Breast epithelium (tissue), 4 donors: ENCODE measurements around the gene EPB41L1. TPM values are rescaled to one million over a fixed set of nuclear protein-coding genes. Genes with fewer than 3 reads are reported as not detected.

Experiments
- DNase-seq, 2 donors: peaks; one replicate each; pipeline ENCODE4 v3.0.0-alpha.2; 2019; ENCODE audit warnings: low spot score in 2 of 2
- H3K27ac ChIP-seq, 2 donors: fragments of 200-600 bp; sonication (generic) in 1 of 2; one replicate each; pipeline ENCODE4 v1.5.1; 2016 to 2019; ENCODE audit warnings: mild to moderate bottlenecking in 1 of 2
- H3K27me3 ChIP-seq, 2 donors: fragments of 200-600 bp; sonication (generic) in 1 of 2; one replicate each; pipeline versions ENCODE4 v1.5.1 to v1.6.0; 2017 to 2019; ENCODE audit warnings: control low read depth in 1 of 2, mild to moderate bottlenecking in 1 of 2
- H3K36me3 ChIP-seq: fragments of 200-600 bp; one replicate; pipeline ENCODE4 v1.5.1; 2019
- H3K4me1 ChIP-seq, 2 donors: fragments of 200-600 bp; sonication (generic); one replicate each; pipeline ENCODE4 v1.5.1; 2016 to 2019; ENCODE audit warnings: control low read depth in 1 of 2
- H3K4me3 ChIP-seq, 3 donors: fragments of 200-600 bp; sonication (generic); 1 replicate in 2 of 3; 2 replicates in 1 of 3; pipeline ENCODE4 v1.5.1; 2016 to 2019; ENCODE audit warnings: mild to moderate bottlenecking in 3 of 3, moderate library complexity in 2 of 3
- H3K9me3 ChIP-seq, 2 donors: fragments of 200-600 bp; sonication (generic) in 1 of 2; one replicate each; pipeline ENCODE4 v1.5.1; 2016 to 2019; ENCODE audit warnings: control low read depth in 1 of 2
- CTCF ChIP-seq, 3 donors: fragments of 450-650 bp; IDR thresholded peaks; one replicate each; pipeline ENCODE4 v1.5.1; 2016 to 2017; ENCODE audit warnings: antibody characterized with exemption in 3 of 3, mild to moderate bottlenecking in 3 of 3, moderate library complexity in 3 of 3
- POLR2A ChIP-seq: fragments of 450-650 bp; IDR thresholded peaks from one replicate; pipeline ENCODE4 v1.6.1; 2016; ENCODE audit warnings: antibody characterized with exemption, mild to moderate bottlenecking, moderate library complexity
- POLR2AphosphoS5 ChIP-seq, 3 donors: sonication (generic); formaldehyde crosslinking; IDR thresholded peaks; one replicate each; pipeline ENCODE4 v1.6.1; 2017; ENCODE audit warnings: antibody characterized with exemption in 3 of 3
- intact Hi-C: fragments of 100-400 bp; cut with DNase I; formaldehyde crosslinking; loops from one replicate; pipeline ENCODE4 v1.15.1; 2023; ENCODE audit warnings: low total_unique reads
- total RNA-seq, 3 donors: library from RNA; depleted of rRNA; stranded (reverse); fragments of >200 nt; gene quantifications; one replicate each; pipeline ENCODE4 v1.1.0, GENCODE V29; 2016

Gene EPB41L1
- total RNA-seq, 3 donors from 2014 or later = 37.0 to 66.4 (median 43.7) TPM

GRCh38 chr20:36225666-36226065 is 71.1 kb downstream of the EPB41L1 start:
- Histone ChIP-seq H3K36me3 (no peaks in the 10 kb centered on the region), H3K9me3 (no peaks in the 10 kb centered on the region), H3K27ac (no peak overlapping the region), H3K4me3 (no peak overlapping the region), H3K4me1 (no peaks in the 10 kb centered on the region), H3K27me3 (no peaks in the 10 kb centered on the region)
- intact Hi-C loops = no loop called here
- no peak for DNase-seq
- no peak for TF ChIP-seq CTCF (IDR thresholded peaks at IDR 0.05)
- no peak for TF ChIP-seq POLR2A
- TF ChIP-seq POLR2AphosphoS5 (IDR thresholded peaks at IDR 0.05) = no peak

- Histone ChIP-seq H3K36me3 (no peaks in the 10 kb centered on the region), H3K9me3 (no peaks in the 10 kb centered on the region), H3K4me1 (no peaks in the 10 kb centered on the region), H3K27ac (no peak overlapping the region), H3K4me3 (no peak overlapping the region), H3K27me3 (no peaks in the 10 kb centered on the region)
- DNase-seq = no peak
- intact Hi-C loops = no loop called here
- TF ChIP-seq POLR2A (no peak), CTCF (IDR thresholded peaks at IDR 0.05) (no peak), POLR2AphosphoS5 (IDR thresholded peaks at IDR 0.05) (no peak)
These were observed 74.2 kb downstream of the EPB41L1 start for GRCh38 chr20:36228770-36229169.

GRCh38 chr20:36230019-36230418 is 75.5 kb downstream of the EPB41L1 start:
- Histone ChIP-seq H3K27ac (no peak overlapping the region), H3K27me3 (no peaks in the 10 kb centered on the region), H3K9me3 (no peaks in the 10 kb centered on the region), H3K36me3 (no peaks in the 10 kb centered on the region), H3K4me1 (no peaks in the 10 kb centered on the region), H3K4me3 (no peak overlapping the region)
- intact Hi-C loops = no loop called here
- DNase-seq = no peak
- TF ChIP-seq CTCF (IDR thresholded peaks at IDR 0.05) (no peak), POLR2A (no peak), POLR2AphosphoS5 (IDR thresholded peaks at IDR 0.05) (no peak)

GRCh38 chr20:36231331-36231730 is 76.8 kb downstream of the EPB41L1 start:
- Histone ChIP-seq H3K36me3 (no peaks in the 10 kb centered on the region), H3K4me1 (peaks cover 0 to 2% of the 10 kb centered on the region in 2 donors), H3K4me3 (no peak overlapping the region), H3K27ac (no peak overlapping the region), H3K27me3 (no peaks in the 10 kb centered on the region), H3K9me3 (no peaks in the 10 kb centered on the region)
- intact Hi-C loops = no loop called here
- no peak for DNase-seq
- TF ChIP-seq POLR2A (no peak), CTCF (IDR thresholded peaks at IDR 0.05) (no peak), POLR2AphosphoS5 (IDR thresholded peaks at IDR 0.05) (no peak)

- peaks cover 0 to 2% of the 10 kb centered on the region in 2 donors for H3K4me1 ChIP-seq
- TF ChIP-seq POLR2A (no peak), CTCF (IDR thresholded peaks at IDR 0.05) (no peak), POLR2AphosphoS5 (IDR thresholded peaks at IDR 0.05) (no peak)
- H3K36me3 ChIP-seq = no peaks in the 10 kb centered on the region
- no peaks in the 10 kb centered on the region for H3K27me3 ChIP-seq
- H3K4me3 ChIP-seq = no peak overlapping the region
- no peaks in the 10 kb centered on the region for H3K9me3 ChIP-seq
- no peak for DNase-seq
- intact Hi-C loops = no loop called here
- no peak overlapping the region for H3K27ac ChIP-seq
These were observed 80.3 kb downstream of the EPB41L1 start for GRCh38 chr20:36234771-36235320.
